ENCODE results near the gene CTIF.

Gene CTIF

DNA sequence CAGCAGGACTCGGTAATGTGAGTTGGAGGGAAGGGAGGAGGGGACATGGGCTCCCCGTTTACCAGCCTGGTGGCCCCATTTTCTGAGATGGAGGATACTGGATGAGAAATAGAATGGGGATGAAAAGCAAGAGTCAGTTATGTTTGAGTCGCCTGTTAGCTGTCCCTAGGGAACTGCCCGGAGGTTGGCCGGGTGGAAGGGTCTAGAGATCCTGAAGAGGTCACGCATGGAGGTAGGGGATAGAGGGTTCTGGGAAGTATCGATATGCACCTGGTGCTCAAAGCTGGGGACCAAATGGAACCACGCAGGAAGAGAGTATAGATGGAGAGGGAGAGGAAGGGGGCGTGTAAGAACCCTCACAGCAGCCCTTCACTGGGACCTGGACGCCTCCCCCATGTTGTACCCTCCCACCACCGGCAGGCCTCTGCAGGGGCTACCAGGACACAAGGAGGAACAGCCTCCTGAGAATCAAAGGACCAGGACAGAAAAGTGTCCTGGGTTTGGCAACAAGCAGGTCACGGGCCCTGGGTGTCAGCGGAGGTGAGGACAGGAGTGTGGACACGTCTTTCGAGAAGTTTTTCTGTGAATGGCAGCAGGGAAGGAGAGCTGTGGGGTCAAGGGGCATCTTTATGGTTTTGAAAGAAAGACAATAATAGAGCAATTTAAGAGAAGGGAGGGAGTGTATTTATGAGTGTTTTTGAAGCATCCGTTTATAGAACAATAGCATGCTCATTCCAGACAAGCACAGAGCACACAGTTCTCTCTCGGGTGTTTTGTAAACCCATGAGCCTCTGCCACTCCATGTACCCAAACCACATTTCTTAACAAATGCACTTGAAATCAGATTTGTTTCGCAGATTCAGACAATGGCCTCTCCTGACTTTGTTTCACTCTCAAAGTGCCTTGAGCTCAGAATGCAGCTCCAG lies 279.8 kb downstream of the CTIF start:
- H3K79me2 ChIP-seq (ENCODE audit: low read length) = no peaks in the 10 kb centered on the region
- no peak overlapping the region for H3K4me2 ChIP-seq (ENCODE audit: low read depth, low read length)
- H3K9me2 ChIP-seq (replicated peaks; ENCODE audit: insufficient read depth, low read length) = no peaks in the 10 kb centered on the region
- no peak for DNase-seq
- H3K9me3 ChIP-seq (replicated peaks; ENCODE audit: insufficient read depth, low read length) = no peaks in the 10 kb centered on the region
- no peaks in the 10 kb centered on the region for H3K36me3 ChIP-seq (replicated peaks; ENCODE audit: insufficient read depth, low read length)
- H3K4me1 ChIP-seq (ENCODE audit: low read length) = no peaks in the 10 kb centered on the region
- H3F3A ChIP-seq (ENCODE audit: insufficient read depth, low read length) = no peaks in the 10 kb centered on the region
- no peak overlapping the region for H3K4me3 ChIP-seq (ENCODE audit: low read length)
- H3K27ac ChIP-seq (ENCODE audit: low read length) = no peak overlapping the region
- no peaks in the 10 kb centered on the region for H3K27me3 ChIP-seq (replicated peaks; ENCODE audit: insufficient read depth, low read length)
- no peak overlapping the region for H3K9ac ChIP-seq (ENCODE audit: low read length)
- H4K20me1 ChIP-seq (ENCODE audit: insufficient read depth, low read length) = no peaks in the 10 kb centered on the region
- TF ChIP-seq EZH2 (optimal IDR thresholded peaks at IDR 0.05; ENCODE audit: low read depth, low read length) (no peak), EZH2phosphoT487 (IDR thresholded peaks at IDR 0.05; ENCODE audit: low read length) (no peak)
- TF ChIP-seq, protein P1, sequence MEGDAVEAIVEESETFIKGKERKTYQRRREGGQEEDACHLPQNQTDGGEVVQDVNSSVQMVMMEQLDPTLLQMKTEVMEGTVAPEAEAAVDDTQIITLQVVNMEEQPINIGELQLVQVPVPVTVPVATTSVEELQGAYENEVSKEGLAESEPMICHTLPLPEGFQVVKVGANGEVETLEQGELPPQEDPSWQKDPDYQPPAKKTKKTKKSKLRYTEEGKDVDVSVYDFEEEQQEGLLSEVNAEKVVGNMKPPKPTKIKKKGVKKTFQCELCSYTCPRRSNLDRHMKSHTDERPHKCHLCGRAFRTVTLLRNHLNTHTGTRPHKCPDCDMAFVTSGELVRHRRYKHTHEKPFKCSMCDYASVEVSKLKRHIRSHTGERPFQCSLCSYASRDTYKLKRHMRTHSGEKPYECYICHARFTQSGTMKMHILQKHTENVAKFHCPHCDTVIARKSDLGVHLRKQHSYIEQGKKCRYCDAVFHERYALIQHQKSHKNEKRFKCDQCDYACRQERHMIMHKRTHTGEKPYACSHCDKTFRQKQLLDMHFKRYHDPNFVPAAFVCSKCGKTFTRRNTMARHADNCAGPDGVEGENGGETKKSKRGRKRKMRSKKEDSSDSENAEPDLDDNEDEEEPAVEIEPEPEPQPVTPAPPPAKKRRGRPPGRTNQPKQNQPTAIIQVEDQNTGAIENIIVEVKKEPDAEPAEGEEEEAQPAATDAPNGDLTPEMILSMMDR (IDR thresholded peaks at IDR 0.05; ENCODE audit: low read length) = no peak
- H2AFZ ChIP-seq (ENCODE audit: low read length) = no peak overlapping the region

DNA sequence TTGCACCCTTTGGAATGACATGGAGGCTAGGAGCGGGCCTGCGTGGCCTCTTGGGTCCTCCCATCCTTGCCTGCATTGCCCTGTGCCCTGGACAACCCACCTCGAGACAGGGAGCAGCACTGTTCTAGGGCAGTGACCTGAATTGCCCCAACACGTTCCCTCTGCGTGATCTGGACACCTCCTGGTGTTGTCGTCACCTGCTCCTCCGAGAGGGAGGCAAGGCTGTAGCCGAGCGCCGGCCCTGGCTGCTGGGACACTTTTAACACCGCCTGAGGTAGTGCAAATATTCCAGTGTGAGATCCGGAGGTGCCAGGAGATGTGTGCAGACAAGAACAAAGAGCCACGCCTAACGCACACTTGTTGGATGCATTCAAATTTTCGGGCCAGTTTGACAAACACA lies 280.4 kb downstream of the CTIF start:
- Histone ChIP-seq H3K79me2 (ENCODE audit: low read length) (no peaks in the 10 kb centered on the region), H3K9ac (ENCODE audit: low read length) (no peak overlapping the region), H4K20me1 (ENCODE audit: insufficient read depth, low read length) (no peaks in the 10 kb centered on the region), H3K4me1 (ENCODE audit: low read length) (no peaks in the 10 kb centered on the region), H3K4me3 (ENCODE audit: low read length) (no peak overlapping the region), H3F3A (ENCODE audit: insufficient read depth, low read length) (no peaks in the 10 kb centered on the region), H3K36me3 (replicated peaks; ENCODE audit: insufficient read depth, low read length) (no peaks in the 10 kb centered on the region), H3K27ac (ENCODE audit: low read length) (no peak overlapping the region), H3K27me3 (replicated peaks; ENCODE audit: insufficient read depth, low read length) (no peaks in the 10 kb centered on the region), H3K9me2 (replicated peaks; ENCODE audit: insufficient read depth, low read length) (no peaks in the 10 kb centered on the region), H3K4me2 (ENCODE audit: low read depth, low read length) (no peak overlapping the region), H3K9me3 (replicated peaks; ENCODE audit: insufficient read depth, low read length) (no peaks in the 10 kb centered on the region), H2AFZ (ENCODE audit: low read length) (no peak overlapping the region)
- DNase-seq = no peak
- TF ChIP-seq EZH2 (optimal IDR thresholded peaks at IDR 0.05; ENCODE audit: low read depth, low read length) = no peak
- TF ChIP-seq EZH2phosphoT487 (IDR thresholded peaks at IDR 0.05; ENCODE audit: low read length) = no peak
- TF ChIP-seq, protein P1 (IDR thresholded peaks at IDR 0.05; ENCODE audit: low read length) = no peak

DNA sequence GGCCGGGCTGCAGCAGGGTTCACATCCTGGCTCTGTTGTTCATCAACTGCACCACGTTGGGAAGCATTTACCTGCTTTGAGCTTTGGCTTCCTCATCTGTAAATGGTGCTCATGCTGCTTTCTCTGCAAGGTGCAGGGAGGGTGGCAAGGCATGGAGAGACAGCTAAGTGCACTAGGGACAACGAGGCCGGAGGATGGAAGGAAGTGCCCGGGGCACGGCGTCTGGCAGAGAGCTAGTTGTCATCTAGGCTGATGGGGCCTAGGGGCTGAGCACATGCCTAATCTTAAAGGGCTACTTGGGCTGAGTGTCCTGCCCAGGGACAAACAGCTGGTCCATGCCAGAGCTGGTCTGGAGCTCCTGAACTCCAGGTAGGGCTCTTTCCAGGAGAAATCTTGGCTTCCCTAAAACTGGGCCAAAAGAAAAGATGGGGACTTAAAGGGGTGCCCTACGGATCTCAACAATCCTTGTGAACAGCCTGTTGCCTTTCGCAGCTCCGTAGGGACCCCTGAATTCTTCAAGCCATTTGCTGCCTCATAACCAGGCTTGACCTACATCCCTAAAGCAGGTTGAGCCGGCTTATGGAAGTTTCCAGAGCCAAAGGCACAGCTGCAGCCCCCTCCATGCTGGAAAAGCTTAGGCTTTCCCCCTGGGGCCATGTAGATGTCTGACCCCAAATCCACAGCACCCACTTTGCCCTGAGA lies 281.1 kb downstream of the CTIF start:
- Histone ChIP-seq H3K9ac (ENCODE audit: low read length) (no peak overlapping the region), H3K27me3 (replicated peaks; ENCODE audit: insufficient read depth, low read length) (no peaks in the 10 kb centered on the region), H3K9me3 (replicated peaks; ENCODE audit: insufficient read depth, low read length) (no peaks in the 10 kb centered on the region), H3K27ac (ENCODE audit: low read length) (no peak overlapping the region), H3F3A (ENCODE audit: insufficient read depth, low read length) (no peaks in the 10 kb centered on the region), H3K4me3 (ENCODE audit: low read length) (no peak overlapping the region), H4K20me1 (ENCODE audit: insufficient read depth, low read length) (no peaks in the 10 kb centered on the region), H3K79me2 (ENCODE audit: low read length) (no peaks in the 10 kb centered on the region), H3K4me1 (ENCODE audit: low read length) (no peaks in the 10 kb centered on the region), H3K4me2 (ENCODE audit: low read depth, low read length) (no peak overlapping the region), H3K9me2 (replicated peaks; ENCODE audit: insufficient read depth, low read length) (no peaks in the 10 kb centered on the region), H2AFZ (ENCODE audit: low read length) (no peak overlapping the region), H3K36me3 (replicated peaks; ENCODE audit: insufficient read depth, low read length) (no peaks in the 10 kb centered on the region)
- TF ChIP-seq EZH2phosphoT487 (IDR thresholded peaks at IDR 0.05; ENCODE audit: low read length) (no peak), EZH2 (optimal IDR thresholded peaks at IDR 0.05; ENCODE audit: low read depth, low read length) (no peak)
- TF ChIP-seq, protein P1 (IDR thresholded peaks at IDR 0.05; ENCODE audit: low read length) = no peak
- DNase-seq = no peak

Measured in MM.1S (cell line).